Prostate gland (tissue), 2 donors: Measurements from ENCODE around the gene CACNG6. TPM values are rescaled to one million over a fixed set of nuclear protein-coding genes. Genes with fewer than 3 reads are reported as not detected.

ENCODE experiments used
- DNase-seq: peaks from one replicate; pipeline ENCODE4 v3.0.0-alpha.2; 2019; ENCODE audit warnings: low spot score
- H3K27ac ChIP-seq, 2 donors: fragments of 200-600 bp; sonication (generic); 2 replicates each; pipeline ENCODE4 v1.5.1; 2017 to 2019
- H3K27me3 ChIP-seq: fragments of 200-600 bp; sonication (generic); replicated peaks from 2 replicates; pipeline ENCODE4 v1.5.1; 2019; ENCODE audit not compliant: insufficient read depth
- H3K36me3 ChIP-seq, 2 donors: fragments of 200-600 bp; sonication (generic); 1 replicate in 1 of 2; 2 replicates in 1 of 2; pipeline versions ENCODE4 v1.5.1 to v1.8.1; 2017 to 2019
- H3K4me1 ChIP-seq: fragments of 200-600 bp; sonication (generic); replicated peaks from 2 replicates; pipeline ENCODE4 v1.5.1; 2019
- H3K4me3 ChIP-seq, 2 donors: fragments of 200-600 bp; sonication (generic); 2 replicates each; pipeline ENCODE4 v1.5.1; 2017 to 2019
- H3K9me3 ChIP-seq: fragments of 200-600 bp; sonication (generic); 2 replicates; pipeline ENCODE4 v1.5.1; 2017
- POLR2A ChIP-seq: fragments of 450-650 bp; IDR thresholded peaks from one replicate; pipeline ENCODE4 v1.6.1; 2016; ENCODE audit warnings: antibody characterized with exemption, mild to moderate bottlenecking
- POLR2AphosphoS5 ChIP-seq: sonication (generic); formaldehyde crosslinking; IDR thresholded peaks from one replicate; pipeline ENCODE4 v1.6.1; 2017; ENCODE audit warnings: antibody characterized with exemption
- WGBS: methylation state at CpG from one replicate; pipeline ENCODE4 v1.1.5; 2018; 5-methylcytosine and 5-hydroxymethylcytosine counted together
- intact Hi-C: fragments of 100-400 bp; cut with DNase I; formaldehyde crosslinking; loops from one replicate; pipeline ENCODE4 v1.14.2; 2022
- microRNA counts, 2 donors: library from miRNA; unstranded; fragments of <30 nt; microRNA quantifications; one replicate each; lab custom pipeline; 2016 to 2017
- small RNA-seq, 2 donors: library from RNA; depleted of rRNA; stranded (forward); fragments of <200 nt; gene quantifications; one replicate each; pipeline ENCODE3, GENCODE V24; 2016
- total RNA-seq, 2 donors: library from RNA; depleted of rRNA; stranded (reverse); fragments of >200 nt; gene quantifications; one replicate each; pipeline ENCODE4 v1.1.0, GENCODE V29; 2016
- TF ChIP-seq, protein P1 (sequence below), 4 experiments: fragments of 200-600 bp in 2 of 4; fragments of 450-650 bp in 2 of 4; sonication (generic) in 2 of 4; IDR thresholded peaks; 1 replicate in 3 of 4; 2 replicates in 1 of 4; pipeline ENCODE4 v1.5.1; 2016 to 2019; ENCODE audit warnings: antibody characterized with exemption in 4 of 4, mild to moderate bottlenecking in 2 of 4, moderate library complexity in 2 of 4

CACNG6 gene
- total RNA-seq, 2 donors from 2014 or later, result 2.3 TPM; not detected in 1

DNA sequence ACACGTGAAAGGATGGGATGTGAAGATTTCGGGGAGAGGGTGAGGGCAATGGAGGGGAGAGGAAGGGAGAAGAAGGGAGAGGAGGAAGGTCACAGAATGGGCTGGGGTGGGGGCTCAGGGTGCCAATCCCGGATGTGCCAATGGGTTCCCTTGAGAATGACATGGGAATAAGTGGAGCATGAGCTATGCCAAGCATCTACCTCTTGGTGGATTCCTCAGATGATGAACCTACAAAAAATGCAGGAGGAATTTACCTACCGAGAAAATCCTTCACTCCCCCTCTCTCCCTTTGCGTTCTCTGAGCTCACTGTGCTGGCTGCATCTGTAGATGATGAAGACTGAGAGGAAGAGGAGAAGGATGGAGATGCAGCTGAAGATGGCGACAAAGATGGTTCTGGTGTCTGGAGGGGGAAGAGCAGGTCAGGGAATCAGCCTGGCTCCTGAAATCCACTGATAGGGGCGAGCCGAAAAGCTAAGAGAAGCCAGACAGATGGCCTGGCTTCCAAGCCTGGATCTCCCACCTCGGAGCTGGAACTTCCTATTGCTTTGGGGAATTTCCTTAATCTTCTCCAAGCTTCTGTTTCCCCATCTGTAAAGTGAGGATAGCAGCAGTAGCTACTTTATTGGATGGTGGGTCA, 50.7 kb downstream of the CACNG6 start:
- Histone ChIP-seq H3K9me3 (no peaks in the 10 kb centered on the region), H3K4me3 (no peak overlapping the region), H3K27ac (no peak overlapping the region), H3K27me3 (no peaks in the 10 kb centered on the region), H3K4me1 (no peaks in the 10 kb centered on the region), H3K36me3 (no peaks in the 10 kb centered on the region)
- TF ChIP-seq, protein P1, sequence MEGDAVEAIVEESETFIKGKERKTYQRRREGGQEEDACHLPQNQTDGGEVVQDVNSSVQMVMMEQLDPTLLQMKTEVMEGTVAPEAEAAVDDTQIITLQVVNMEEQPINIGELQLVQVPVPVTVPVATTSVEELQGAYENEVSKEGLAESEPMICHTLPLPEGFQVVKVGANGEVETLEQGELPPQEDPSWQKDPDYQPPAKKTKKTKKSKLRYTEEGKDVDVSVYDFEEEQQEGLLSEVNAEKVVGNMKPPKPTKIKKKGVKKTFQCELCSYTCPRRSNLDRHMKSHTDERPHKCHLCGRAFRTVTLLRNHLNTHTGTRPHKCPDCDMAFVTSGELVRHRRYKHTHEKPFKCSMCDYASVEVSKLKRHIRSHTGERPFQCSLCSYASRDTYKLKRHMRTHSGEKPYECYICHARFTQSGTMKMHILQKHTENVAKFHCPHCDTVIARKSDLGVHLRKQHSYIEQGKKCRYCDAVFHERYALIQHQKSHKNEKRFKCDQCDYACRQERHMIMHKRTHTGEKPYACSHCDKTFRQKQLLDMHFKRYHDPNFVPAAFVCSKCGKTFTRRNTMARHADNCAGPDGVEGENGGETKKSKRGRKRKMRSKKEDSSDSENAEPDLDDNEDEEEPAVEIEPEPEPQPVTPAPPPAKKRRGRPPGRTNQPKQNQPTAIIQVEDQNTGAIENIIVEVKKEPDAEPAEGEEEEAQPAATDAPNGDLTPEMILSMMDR (IDR thresholded peaks at IDR 0.05), result no peak
- TF ChIP-seq POLR2A, result no peak
- no peak for TF ChIP-seq POLR2AphosphoS5
- 67% methylated on average over 9 of the region's 9 CpGs for WGBS
- intact Hi-C loops, result no loop called here
- no peak for DNase-seq

- no peak overlapping the region for H3K27ac ChIP-seq
- WGBS, result 80% methylated on average over 3 of the region's 3 CpGs
- no peaks in the 10 kb centered on the region for H3K27me3 ChIP-seq
These were observed 51.6 kb downstream of the CACNG6 start for GRCh38 chr19:54042989-54043388.

GRCh38 chr19:54045771-54046170, 54.3 kb downstream of the CACNG6 start:
- WGBS, result 88% methylated on average over 2 of the region's 2 CpGs
- Histone ChIP-seq H3K27me3 (no peaks in the 10 kb centered on the region), H3K4me1 (no peaks in the 10 kb centered on the region), H3K4me3 (no peak overlapping the region), H3K27ac (no peak overlapping the region), H3K36me3 (no peaks in the 10 kb centered on the region), H3K9me3 (no peaks in the 10 kb centered on the region)
- intact Hi-C loops, result no loop called here
- TF ChIP-seq, protein P1 (IDR thresholded peaks at IDR 0.05), result no peak
- TF ChIP-seq POLR2A (no peak), POLR2AphosphoS5 (no peak)
- DNase-seq, result no peak

More at GRCh38 chr19:54042989-54043388, 51.6 kb downstream of the CACNG6 start:
- intact Hi-C loops, result no loop called here
- H3K36me3 ChIP-seq, result no peaks in the 10 kb centered on the region
- H3K9me3 ChIP-seq, result no peaks in the 10 kb centered on the region
- H3K4me1 ChIP-seq, result no peaks in the 10 kb centered on the region
- TF ChIP-seq, protein P1 (IDR thresholded peaks at IDR 0.05), result no peak
- no peak for TF ChIP-seq POLR2A
- TF ChIP-seq POLR2AphosphoS5, result no peak
- no peak for DNase-seq
- no peak overlapping the region for H3K4me3 ChIP-seq

DNA sequence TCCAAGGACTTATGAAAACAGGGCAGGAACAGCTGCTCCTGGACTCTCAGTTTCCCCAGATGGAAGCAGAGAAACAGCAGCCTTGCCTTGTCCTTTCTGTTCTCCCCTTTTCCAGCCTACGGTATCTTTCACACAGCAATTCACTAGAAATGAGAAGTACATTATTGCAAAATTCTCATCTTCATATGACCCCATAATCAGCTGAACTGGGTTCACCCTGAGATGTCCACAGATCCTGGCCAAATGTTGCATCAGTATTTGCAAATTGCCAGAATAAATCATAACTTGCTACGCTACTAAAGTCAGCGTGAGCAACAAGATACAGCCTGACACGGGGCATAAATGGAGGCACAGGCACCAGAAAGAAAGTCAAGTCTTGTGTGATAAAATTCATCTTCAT, 56.2 kb downstream of the CACNG6 start:
- Histone ChIP-seq H3K36me3 (no peaks in the 10 kb centered on the region), H3K4me3 (no peak overlapping the region), H3K27me3 (no peaks in the 10 kb centered on the region), H3K9me3 (no peaks in the 10 kb centered on the region), H3K4me1 (no peaks in the 10 kb centered on the region), H3K27ac (no peak overlapping the region)
- WGBS, result 91% methylated on average over 4 of the region's 4 CpGs
- intact Hi-C loops, result no loop called here
- TF ChIP-seq, protein P1 (IDR thresholded peaks at IDR 0.05), result no peak
- no peak for TF ChIP-seq POLR2AphosphoS5
- no peak for TF ChIP-seq POLR2A
- no peak for DNase-seq

MicroRNAs within 50 kb of the gene (microRNA counts, 767-probe panel; counts per million panel counts)
- 0 to 431 counts per million in 2 donors for microRNA hsa-miR-935 (lab: Ali Mortazavi, UCI)

Small RNA genes lying within 50 kb of the gene (small RNA-seq; reads per million reads assigned to genes)
- gene AC012314.20, result 0 reads per million in 2 donors

Other genes with a start within 250 kb of the CACNG6 start
- under 1 TPM in 1 of 2 donors, not detected in 1; 0.97 TPM for gene NLRP12, start 167.3 kb upstream of the CACNG6 start, total RNA-seq
- gene MYADM, start 123.8 kb upstream of the CACNG6 start, total RNA-seq, result 10 to 100 TPM; 56.4 to 96.3 TPM
- under 1 TPM in 1 of 2 donors, not detected in 1; 0.97 TPM for gene PRKCG, start 109.4 kb upstream of the CACNG6 start, total RNA-seq
- not detected for gene CACNG7, start 82.4 kb upstream of the CACNG6 start, total RNA-seq
- under 1 TPM in 1 of 2 donors, not detected in 1; 0.51 TPM for gene CACNG8, start 28.7 kb upstream of the CACNG6 start, total RNA-seq
- gene VSTM1, start 72.3 kb downstream of the CACNG6 start, total RNA-seq, result 1 to 10 TPM in 1 of 2 donors, not detected in 1; 1.6 TPM
- gene TARM1, start 89.7 kb downstream of the CACNG6 start, total RNA-seq, result 1 to 10 TPM in 1 of 2 donors, not detected in 1; 1.6 TPM
- gene OSCAR, start 109.2 kb downstream of the CACNG6 start, total RNA-seq, result 1 to 10 TPM in 1 of 2 donors, under 1 TPM in 1; 0.23 to 1.6 TPM
- 10 to 100 TPM; 39.4 to 48.5 TPM for gene NDUFA3, start 111.2 kb downstream of the CACNG6 start, total RNA-seq
- 10 to 100 TPM; 30.7 to 52.0 TPM for gene TFPT, start 124.0 kb downstream of the CACNG6 start, total RNA-seq
- gene PRPF31, start 124.1 kb downstream of the CACNG6 start, total RNA-seq, result 10 to 100 TPM; 50.7 to 71.6 TPM
- gene CNOT3, start 146.1 kb downstream of the CACNG6 start, total RNA-seq, result 10 to 100 TPM; 22.8 to 54.4 TPM
- 10 to 100 TPM in 1 of 2 donors, 1 to 10 TPM in 1; 7.6 to 14.7 TPM for gene LENG1, start 168.1 kb downstream of the CACNG6 start, total RNA-seq
- gene TMC4, start 181.5 kb downstream of the CACNG6 start, total RNA-seq, result 10 to 100 TPM; 40.2 to 88.6 TPM
- gene MBOAT7, start 197.9 kb downstream of the CACNG6 start, total RNA-seq, result 100 to 1,000 TPM in 1 of 2 donors, 10 to 100 TPM in 1; 91.7 to 430 TPM
- 100 to 1,000 TPM; 122 to 163 TPM for gene TSEN34, start 199.7 kb downstream of the CACNG6 start, total RNA-seq
- 1,000 to 10,000 TPM; 1,667 to 3,369 TPM for gene RPS9, start 209.2 kb downstream of the CACNG6 start, total RNA-seq
- 1 to 10 TPM in 1 of 2 donors, under 1 TPM in 1; 0.73 to 5.9 TPM for gene LILRB3, start 231.4 kb downstream of the CACNG6 start, total RNA-seq